ENCODE measurements around the gene ADAM12. TPM values are rescaled to one million over a fixed set of nuclear protein-coding genes. Genes with fewer than 3 reads are reported as not detected.

The ADAM12 gene
- total and polyA plus RNA-seq, 2 donors (not counting 3 experiments of a cell fraction or from before 2014, with no cell fraction given) = 0.22 to 0.33 TPM

DNA sequence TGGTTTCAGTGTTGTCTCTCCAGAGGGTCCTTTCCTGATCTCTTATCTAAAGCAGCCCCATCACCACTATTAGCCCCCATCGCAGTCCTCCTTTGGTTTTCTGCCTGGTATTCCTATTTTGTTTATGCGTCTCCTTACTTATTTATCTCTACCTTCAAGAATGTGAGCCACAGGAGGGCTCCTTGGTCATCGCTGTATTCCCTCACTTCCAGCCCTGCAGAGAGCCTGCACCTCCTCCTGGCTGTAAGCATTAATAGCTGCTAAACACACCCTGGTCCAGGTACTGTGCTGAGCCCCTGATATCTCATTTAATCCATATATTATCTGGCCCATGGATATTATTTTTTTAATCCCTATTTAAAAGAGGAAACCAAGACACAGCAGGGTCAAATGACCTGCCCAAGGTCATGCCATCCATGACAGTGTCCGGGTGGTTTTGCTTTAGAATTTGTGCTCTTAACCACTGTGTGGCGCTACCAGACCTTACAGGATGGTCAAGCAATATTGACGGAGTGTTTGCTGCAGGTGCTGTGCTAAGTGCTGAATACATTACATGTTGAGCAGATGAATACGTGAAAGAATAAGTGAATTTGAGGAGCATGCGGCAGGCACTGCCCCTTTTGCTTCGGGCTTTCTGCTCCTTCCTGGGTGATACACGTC, 227.2 kb downstream of the ADAM12 start:
- FAIRE-seq (no peak), DNase-seq (ENCODE audit: low read depth, low spot score) (no peak)
- Histone ChIP-seq H3K27me3 (ENCODE audit: control insufficient read depth in 2 of 2, insufficient read depth in 2 of 2, low read length in 2 of 2) (no peaks in the 10 kb centered on the region), H2AFZ (ENCODE audit: low read depth, low read length) (no peak overlapping the region), H3K9me3 (replicated peaks; ENCODE audit: control insufficient read depth, insufficient read depth, low read length) (no peaks in the 10 kb centered on the region), H4K20me1 (replicated peaks; ENCODE audit: control insufficient read depth, extremely low read depth, insufficient read depth, low read length) (no peaks in the 10 kb centered on the region), H3K4me1 (ENCODE audit: control insufficient read depth, extremely low read depth, insufficient read depth, low read length) (no peaks in the 10 kb centered on the region), H3K4me2 (ENCODE audit: insufficient read depth, low read length) (no peak overlapping the region), H3K27ac (ENCODE audit: insufficient read depth, low read depth, low read length) (no peak overlapping the region), H3K36me3 (ENCODE audit: control insufficient read depth in 2 of 2, extremely low read depth in 1 of 2, insufficient read depth in 2 of 2, low read length in 2 of 2) (no peaks in the 10 kb centered on the region), H3K9ac (replicated peaks; ENCODE audit: extremely low read depth, insufficient read depth, low read length) (no peak overlapping the region), H3K9me1 (replicated peaks; ENCODE audit: control insufficient read depth, extremely low read depth, insufficient read depth, low read length) (no peaks in the 10 kb centered on the region), H3K4me3 (replicated peaks in 1 of 3; ENCODE audit: insufficient read depth in 1 of 3, low read depth in 1 of 3, low read length in 3 of 3) (no peak overlapping the region), H3K79me2 (ENCODE audit: control insufficient read depth, insufficient read depth, low read length) (no peaks in the 10 kb centered on the region)
- intact Hi-C loops (cut with micrococcal nuclease) = loop anchor here (1.0 kb wide), 1 partner anchor 179 kb away; no protein-coding TSS in a partner anchor
- ChIA-PET CTCF (interaction anchor here (1.8 kb wide), 1 partner anchor 178 kb away, joined by 5 read pairs; no protein-coding TSS in a partner anchor), POLR2A (no interaction called here)
- TF ChIP-seq EZH2 (IDR thresholded peaks at IDR 0.05; ENCODE audit: borderline replicate concordance, low read depth, low read length, severe bottlenecking) (no peak), FOS (IDR thresholded peaks at IDR 0.05; ENCODE audit: borderline replicate concordance, insufficient read depth, low read length) (no peak), POLR2AphosphoS5 (IDR thresholded peaks at IDR 0.05; ENCODE audit: insufficient read depth, low read depth, low read length) (no peak), GATA2 (IDR thresholded peaks at IDR 0.05; ENCODE audit: insufficient read depth, insufficient read length, low read depth, low read length) (no peak), POLR2A (IDR thresholded peaks at IDR 0.05; ENCODE audit: low read depth, low read length) (no peak)
- TF ChIP-seq, protein P1, sequence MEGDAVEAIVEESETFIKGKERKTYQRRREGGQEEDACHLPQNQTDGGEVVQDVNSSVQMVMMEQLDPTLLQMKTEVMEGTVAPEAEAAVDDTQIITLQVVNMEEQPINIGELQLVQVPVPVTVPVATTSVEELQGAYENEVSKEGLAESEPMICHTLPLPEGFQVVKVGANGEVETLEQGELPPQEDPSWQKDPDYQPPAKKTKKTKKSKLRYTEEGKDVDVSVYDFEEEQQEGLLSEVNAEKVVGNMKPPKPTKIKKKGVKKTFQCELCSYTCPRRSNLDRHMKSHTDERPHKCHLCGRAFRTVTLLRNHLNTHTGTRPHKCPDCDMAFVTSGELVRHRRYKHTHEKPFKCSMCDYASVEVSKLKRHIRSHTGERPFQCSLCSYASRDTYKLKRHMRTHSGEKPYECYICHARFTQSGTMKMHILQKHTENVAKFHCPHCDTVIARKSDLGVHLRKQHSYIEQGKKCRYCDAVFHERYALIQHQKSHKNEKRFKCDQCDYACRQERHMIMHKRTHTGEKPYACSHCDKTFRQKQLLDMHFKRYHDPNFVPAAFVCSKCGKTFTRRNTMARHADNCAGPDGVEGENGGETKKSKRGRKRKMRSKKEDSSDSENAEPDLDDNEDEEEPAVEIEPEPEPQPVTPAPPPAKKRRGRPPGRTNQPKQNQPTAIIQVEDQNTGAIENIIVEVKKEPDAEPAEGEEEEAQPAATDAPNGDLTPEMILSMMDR (IDR thresholded peaks at IDR 0.05; ENCODE audit: extremely low read depth in 1 of 2, insufficient read depth in 1 of 2, low read depth in 1 of 2, low read length in 2 of 2) = no peak
- dilution Hi-C loops (cut with MboI; ENCODE audit: extremely low pct_ligation_motif_present, low sequenced_read_pairs) = no loop called here
- BruUV-seq (replicated peaks) = no TSS peak
